Liver (tissue), 9 donors: ENCODE data around the gene OPTC. TPM values are rescaled to one million over a fixed set of nuclear protein-coding genes. Genes with fewer than 3 reads are reported as not detected.

Source experiments
- DNase-seq: peaks from one replicate; pipeline ENCODE4 v3.0.0-alpha.2; 2017; ENCODE audit warnings: low spot score
- H3K27ac ChIP-seq, 2 donors: one replicate each; pipeline ENCODE4 v1.7.0; 2013; ENCODE audit warnings: inconsistent platforms in 2 of 2, low read length in 2 of 2, control low read depth in 1 of 2, low read depth in 1 of 2, mild to moderate bottlenecking in 1 of 2
- H3K27me3 ChIP-seq, 4 donors: one replicate each; pipeline versions ENCODE4 v1.6.1 to v1.7.0; 2013; ENCODE audit warnings: low read length in 3 of 4, inconsistent platforms in 1 of 4, mild to moderate bottlenecking in 1 of 4, moderate library complexity in 1 of 4; ENCODE audit not compliant: control insufficient read depth in 4 of 4, insufficient read depth in 4 of 4
- H3K36me3 ChIP-seq, 4 donors: one replicate each; pipeline versions ENCODE4 v1.6.1 to v1.7.0; 2013; ENCODE audit warnings: low read length in 3 of 4, mild to moderate bottlenecking in 3 of 4, low read depth in 1 of 4, moderate library complexity in 1 of 4; ENCODE audit not compliant: control insufficient read depth in 4 of 4, insufficient read depth in 3 of 4
- H3K4me1 ChIP-seq, 4 donors: one replicate each; pipeline versions ENCODE4 v1.6.1 to v1.7.0; 2013; ENCODE audit warnings: low read length in 3 of 4, mild to moderate bottlenecking in 3 of 4, moderate library complexity in 1 of 4; ENCODE audit not compliant: control insufficient read depth in 4 of 4, insufficient read depth in 4 of 4
- H3K4me3 ChIP-seq, 3 donors: one replicate each; pipeline versions ENCODE4 v1.6.1 to v1.7.0; 2013; ENCODE audit warnings: low read length in 3 of 3, control low read depth in 1 of 3, low read depth in 1 of 3, mild to moderate bottlenecking in 1 of 3
- H3K9ac ChIP-seq, 2 donors: one replicate each; pipeline ENCODE4 v1.7.0; 2013; ENCODE audit warnings: low read length in 2 of 2, mild to moderate bottlenecking in 2 of 2, moderate library complexity in 2 of 2, control low read depth in 1 of 2, low read depth in 1 of 2
- H3K9me3 ChIP-seq, 4 donors: one replicate each; pipeline versions ENCODE4 v1.6.1 to v1.7.0; 2013; ENCODE audit warnings: low read length in 3 of 4; ENCODE audit not compliant: control insufficient read depth in 4 of 4
- ATF3 ChIP-seq: IDR thresholded peaks from 2 replicates; pipeline ENCODE4 v1.6.1; 2016; ENCODE audit warnings: antibody characterized with exemption
- CTCF ChIP-seq: fragments of 150-350 bp; IDR thresholded peaks from 2 replicates; pipeline ENCODE4 v1.5.1; 2017; ENCODE audit warnings: improper control_type of control experiment, low read depth, low read length; ENCODE audit not compliant: missing input control
- EGR1 ChIP-seq, 2 donors: IDR thresholded peaks; 2 replicates each; pipeline ENCODE4 v1.6.1; 2016 to 2018; ENCODE audit warnings: antibody characterized with exemption in 2 of 2, low read depth in 2 of 2
- FOXA1 ChIP-seq: IDR thresholded peaks from 2 replicates; pipeline ENCODE4 v1.6.1; 2016; ENCODE audit warnings: antibody characterized with exemption
- FOXA2 ChIP-seq: IDR thresholded peaks from 2 replicates; pipeline ENCODE4 v1.6.1; 2016; ENCODE audit warnings: antibody characterized with exemption
- GABPA ChIP-seq, 2 donors: IDR thresholded peaks in 1 of 2; conservative IDR thresholded peaks in 1 of 2; 2 replicates each; pipeline ENCODE4 v1.6.1; 2016; ENCODE audit warnings: antibody characterized with exemption in 2 of 2, mild to moderate bottlenecking in 1 of 2, moderate library complexity in 1 of 2
- HNF4A ChIP-seq, 2 donors: conservative IDR thresholded peaks; 2 replicates each; pipeline ENCODE4 v1.6.1; 2016; ENCODE audit warnings: antibody characterized with exemption in 2 of 2, mild to moderate bottlenecking in 2 of 2
- HNF4G ChIP-seq: IDR thresholded peaks from 2 replicates; pipeline ENCODE4 v1.6.1; 2016; ENCODE audit warnings: antibody characterized with exemption
- JUND ChIP-seq, 2 donors: IDR thresholded peaks; 2 replicates each; pipeline ENCODE4 v1.6.1; 2016; ENCODE audit warnings: antibody characterized with exemption in 2 of 2
- MAX ChIP-seq: IDR thresholded peaks from 2 replicates; pipeline ENCODE4 v1.6.1; 2016; ENCODE audit warnings: antibody characterized with exemption
- NR2F2 ChIP-seq: IDR thresholded peaks from 2 replicates; pipeline ENCODE4 v1.6.1; 2016; ENCODE audit warnings: antibody characterized with exemption
- RAD21 ChIP-seq, 2 donors: IDR thresholded peaks; 2 replicates each; pipeline ENCODE4 v1.6.1; 2016; ENCODE audit warnings: antibody characterized with exemption in 2 of 2, mild to moderate bottlenecking in 2 of 2
- REST ChIP-seq: IDR thresholded peaks from 2 replicates; pipeline ENCODE4 v1.6.1; 2016; ENCODE audit warnings: antibody characterized with exemption, mild to moderate bottlenecking
- RXRA ChIP-seq, 2 donors: IDR thresholded peaks; 2 replicates each; pipeline ENCODE4 v1.6.1; 2017 to 2018; ENCODE audit warnings: antibody characterized with exemption in 2 of 2, mild to moderate bottlenecking in 1 of 2
- SP1 ChIP-seq: IDR thresholded peaks from 2 replicates; pipeline ENCODE4 v1.6.1; 2018; ENCODE audit warnings: antibody characterized with exemption, mild to moderate bottlenecking
- TAF1 ChIP-seq: conservative IDR thresholded peaks from 2 replicates; pipeline ENCODE4 v1.6.1; 2016; ENCODE audit warnings: antibody characterized with exemption, mild to moderate bottlenecking
- YY1 ChIP-seq: IDR thresholded peaks from 2 replicates; pipeline ENCODE4 v1.6.1; 2016; ENCODE audit warnings: antibody characterized with exemption, mild to moderate bottlenecking
- ZBTB33 ChIP-seq: IDR thresholded peaks from 2 replicates; pipeline ENCODE4 v1.6.1; 2016; ENCODE audit warnings: antibody characterized with exemption
- WGBS: extraction: QIAGEN DNeasy Blood & Tissue Kit; methylation state at CpG from one replicate; pipeline ENCODE4 v1.1.7; 2013; 5-methylcytosine and 5-hydroxymethylcytosine counted together
- polyA plus RNA-seq, 2 donors: library from polyadenylated mRNA; stranded (reverse) in 1 of 2; unstranded in 1 of 2; fragments of 200-250 nt in 1 of 2; fragments of >200 nt in 1 of 2; fragmentation: Nextera tagmentation in 1 of 2; extraction: Ambion mirVana in 1 of 2; gene quantifications; one replicate each; pipeline versions ENCODE4 v1.2.1 to v1.2.3, GENCODE V29; 2013 to 2015
- total RNA-seq, 2 donors: library from RNA; depleted of rRNA; stranded (reverse); fragments of >200 nt; gene quantifications; one replicate each; pipeline ENCODE4 v1.2.3, GENCODE V29; 2014
- donor health status: healthy.
- donor health status: healthy.
- donor health status: healthy.
- donor health status: healthy.
- donor health status: healthy.

Gene OPTC
- total and polyA plus RNA-seq, 4 donors = not detected

GRCh38 chr1:203467550-203467921, 26.4 kb upstream of the OPTC start:
- peaks cover 0 to 6% (median 0%) of the 10 kb centered on the region in 4 donors for H3K4me1 ChIP-seq
- no peaks in the 10 kb centered on the region for H3K36me3 ChIP-seq
- peaks cover 0 to 3% (median 0%) of the 10 kb centered on the region in 4 donors for H3K27me3 ChIP-seq
- no peak overlapping the region for H3K4me3 ChIP-seq
- H3K27ac ChIP-seq = no peak overlapping the region
- TF ChIP-seq YY1 (no peak), NR2F2 (peak; percentile 80)
- H3K9ac ChIP-seq = no peak overlapping the region
- H3K9me3 ChIP-seq = no peaks in the 10 kb centered on the region
- WGBS = 74% methylated on average over 9 of the region's 9 CpGs
- DNase-seq = no peak

- TF ChIP-seq SP1 = no peak
- TF ChIP-seq FOXA1 = no peak
- no peak for TF ChIP-seq REST
- TF ChIP-seq TAF1 = no peak
- no peak for TF ChIP-seq CTCF
- no peak for TF ChIP-seq ZBTB33
- no peak for TF ChIP-seq YY1
- no peak for TF ChIP-seq MAX
- no peak for TF ChIP-seq HNF4G
- TF ChIP-seq FOXA2 = no peak
- no peak for TF ChIP-seq RXRA (IDR thresholded peaks at IDR 0.05)
- no peak for TF ChIP-seq NR2F2
- no peak for TF ChIP-seq EGR1 (IDR thresholded peaks at IDR 0.05; ENCODE audit: low read depth in 2 of 2)
- TF ChIP-seq JUND (IDR thresholded peaks at IDR 0.05) = no peak
- TF ChIP-seq GABPA (IDR thresholded peaks at IDR 0.05 in 1 of 2, conservative IDR thresholded peaks at IDR 0.05 in 1 of 2) = no peak
- no peak for TF ChIP-seq RAD21 (IDR thresholded peaks at IDR 0.05)
- TF ChIP-seq ATF3 = no peak
- no peak for TF ChIP-seq HNF4A (conservative IDR thresholded peaks at IDR 0.05)
- H3K36me3 ChIP-seq = no peaks in the 10 kb centered on the region
- H3K4me3 ChIP-seq = no peak overlapping the region
- peaks cover 0 to 3% (median 0%) of the 10 kb centered on the region in 4 donors for H3K27me3 ChIP-seq
- no peak overlapping the region for H3K27ac ChIP-seq
- no peak overlapping the region for H3K9ac ChIP-seq
- H3K4me1 ChIP-seq = peaks cover 0 to 6% (median 0%) of the 10 kb centered on the region in 4 donors
- H3K9me3 ChIP-seq = no peaks in the 10 kb centered on the region
- 92% methylated on average over 2 of the region's 2 CpGs for WGBS
- DNase-seq = no peak
Observed at GRCh38 chr1:203468326-203468725, 25.6 kb upstream of the OPTC start.
